HEK293T (cell line): ENCODE measurements around the gene DDX47.

ENCODE experiments used
- BHLHE40 ChIP-seq: fragments of 450-650 bp; IDR thresholded peaks from 2 replicates; pipeline ENCODE4 v1.6.1; 2016; ENCODE audit warnings: mild to moderate bottlenecking, moderate library complexity, borderline replicate concordance
- ELF4 ChIP-seq: fragments of 450-650 bp; IDR thresholded peaks from 2 replicates; pipeline ENCODE4 v1.6.1; 2017; ENCODE audit warnings: antibody characterized with exemption
- FOXA1 ChIP-seq: fragments of 450-650 bp; IDR thresholded peaks from 2 replicates; pipeline ENCODE4 v1.6.1; 2016; ENCODE audit warnings: mild to moderate bottlenecking
- FOXM1 ChIP-seq: fragments of 450-650 bp; IDR thresholded peaks from 2 replicates; pipeline ENCODE4 v1.6.1; 2017; ENCODE audit warnings: mild to moderate bottlenecking, borderline replicate concordance
- HDGF ChIP-seq: fragments of 450-650 bp; IDR thresholded peaks from 2 replicates; pipeline ENCODE4 v1.6.1; 2017; ENCODE audit warnings: antibody characterized with exemption, borderline replicate concordance
- NFRKB ChIP-seq: fragments of 450-650 bp; IDR thresholded peaks from 2 replicates; pipeline ENCODE4 v1.6.1; 2016; ENCODE audit warnings: mild to moderate bottlenecking, moderate library complexity
- PKNOX1 ChIP-seq: fragments of 450-650 bp; IDR thresholded peaks from 2 replicates; pipeline ENCODE4 v1.6.1; 2016
- SP1 ChIP-seq: fragments of 450-650 bp; IDR thresholded peaks from 2 replicates; pipeline ENCODE4 v1.6.1; 2017
- SUZ12 ChIP-seq: fragments of 450-650 bp; IDR thresholded peaks from 2 replicates; pipeline ENCODE4 v1.6.1; 2016; ENCODE audit warnings: mild to moderate bottlenecking
- ZNF384 ChIP-seq: fragments of 450-650 bp; IDR thresholded peaks from 2 replicates; pipeline ENCODE4 v1.6.1; 2016

- TF ChIP-seq SP1 (no peak), PKNOX1 (no peak), BHLHE40 (no peak), HDGF (no peak), ELF4 (no peak), NFRKB (no peak), FOXM1 (no peak), FOXA1 (no peak), SUZ12 (no peak), ZNF384 (no peak)
These were observed 36.1 kb upstream of the DDX47 start for GRCh38 chr12:12777092-12777491.
